Activated CD4-positive, CD25-positive, alpha-beta regulatory T cell treated with anti-CD3 and anti-CD28 coated beads, Interleukin-2, amount 50 U/mL, for 16 hours (primary cell): ENCODE data around the gene SRD5A3.
"Not testable (repeated sequence)": the region's sequence is repeated elsewhere in the genome, so short reads cannot be mapped to it uniquely, and the experiment has no call there.

ENCODE experiments used
- DNase-seq: peaks from one replicate; pipeline ENCODE4 v3.0.0-alpha.2; 2020; ENCODE audit warnings: low read depth, low spot score

The SRD5A3 gene

DNA sequence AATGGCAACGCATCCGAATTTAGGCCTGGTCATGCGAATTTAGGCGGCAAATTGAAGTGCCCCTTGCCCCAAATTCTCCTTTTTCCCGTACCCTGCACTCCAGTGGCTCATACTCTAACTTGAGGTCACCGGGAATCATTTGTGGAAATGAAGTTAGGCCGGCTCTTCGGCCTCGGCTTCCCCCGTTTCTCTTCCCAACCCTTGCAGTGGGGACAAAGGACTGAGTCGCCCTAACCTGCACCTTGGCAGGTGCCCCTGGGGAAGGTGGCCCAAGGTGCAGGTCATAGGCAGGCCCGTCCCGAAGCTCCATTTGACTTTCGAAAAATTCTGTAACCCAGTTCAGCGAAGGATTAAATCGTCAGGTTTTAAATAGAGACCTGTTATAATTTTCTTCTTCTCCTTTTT is 811 bp downstream of the SRD5A3 start:
- DNase-seq: no peak

DNA sequence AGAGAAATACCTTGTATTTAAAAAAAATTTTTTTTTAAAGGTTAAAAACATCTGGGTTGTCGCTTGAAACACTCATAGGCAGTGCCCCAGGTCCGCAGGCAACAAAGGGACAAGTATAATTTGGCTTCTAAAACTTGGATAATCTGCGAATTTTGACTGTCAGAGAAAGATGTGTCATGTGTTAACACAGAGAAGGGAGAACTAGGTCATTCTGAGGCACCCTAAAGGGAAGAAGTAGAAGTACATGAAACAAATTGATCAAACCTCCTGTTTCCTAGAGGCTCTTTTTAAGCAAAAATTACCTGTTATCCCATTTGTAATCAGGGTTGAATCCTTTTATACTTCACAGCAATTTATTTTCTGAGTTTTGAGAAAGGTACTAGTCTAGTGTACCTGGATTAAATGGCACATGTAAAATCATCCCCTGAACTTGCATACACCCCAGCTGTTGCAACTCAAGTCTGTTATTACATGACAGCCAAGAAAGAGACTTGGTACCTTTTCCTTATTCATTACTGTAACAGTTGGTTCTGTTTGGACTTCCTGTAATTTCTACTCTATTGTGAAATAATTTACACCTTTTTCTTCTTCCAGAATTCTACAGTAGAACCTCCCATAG is 1.7 kb downstream of the SRD5A3 start:
- DNase-seq: no peak

DNA sequence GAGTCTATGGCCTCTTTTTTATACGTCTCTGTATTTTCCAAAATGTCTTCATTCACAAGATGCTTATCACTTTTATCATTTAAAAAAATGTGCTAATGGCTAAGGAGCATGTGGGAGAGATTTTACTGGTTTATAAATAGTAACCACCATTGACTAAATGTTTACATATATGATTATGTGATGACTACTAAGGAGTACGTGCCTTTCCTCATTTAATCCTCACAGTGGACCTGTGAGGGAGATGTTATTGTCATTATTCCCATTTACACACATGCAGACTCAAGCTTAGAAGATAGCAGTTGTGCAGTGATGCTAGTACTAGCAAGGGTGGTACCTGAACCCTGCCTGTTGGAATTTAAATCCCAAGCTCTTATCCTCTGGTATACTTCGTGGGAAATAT is 2.4 kb downstream of the SRD5A3 start:
- DNase-seq: no peak

DNA sequence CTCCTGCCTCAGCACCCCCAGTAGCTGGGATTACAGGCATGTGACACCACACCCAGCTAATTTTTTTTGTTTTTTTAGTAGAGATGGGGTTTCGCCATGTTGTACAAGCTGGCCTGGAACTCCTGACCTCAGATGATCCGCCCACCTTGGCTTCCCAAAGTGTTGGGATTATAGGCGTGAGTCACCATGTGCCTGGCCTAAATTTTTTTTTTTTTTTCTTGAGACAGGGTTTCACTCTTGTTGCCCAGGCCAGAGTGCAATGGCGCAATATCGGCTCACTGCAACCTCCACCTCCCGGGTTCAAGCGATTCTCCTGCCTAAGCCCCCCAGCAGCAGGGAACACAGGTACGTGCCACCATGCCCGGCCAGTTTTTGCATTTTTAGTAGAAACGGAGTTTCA is 4.8 kb downstream of the SRD5A3 start:
- DNase-seq: not testable (repeated sequence)

DNA sequence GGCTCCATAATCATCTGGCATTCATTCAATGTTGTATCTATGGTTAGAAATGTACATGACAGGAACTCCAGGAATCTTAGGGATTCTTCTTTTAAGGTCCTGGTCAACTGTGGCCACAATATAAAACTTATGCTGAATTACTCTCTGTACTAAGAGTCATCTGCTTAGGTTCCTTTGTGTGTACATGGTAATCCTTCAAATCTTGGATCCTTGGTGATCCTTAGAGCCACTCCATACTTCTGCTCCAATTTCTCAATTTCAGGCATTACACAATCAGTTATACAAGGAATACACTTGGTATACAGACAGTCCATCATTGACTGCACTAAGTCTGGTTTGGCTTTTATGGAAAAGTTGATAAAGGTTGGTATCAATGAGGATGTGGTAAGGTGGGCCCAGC is 5.8 kb downstream of the SRD5A3 start:
- DNase-seq: no peak

DNA sequence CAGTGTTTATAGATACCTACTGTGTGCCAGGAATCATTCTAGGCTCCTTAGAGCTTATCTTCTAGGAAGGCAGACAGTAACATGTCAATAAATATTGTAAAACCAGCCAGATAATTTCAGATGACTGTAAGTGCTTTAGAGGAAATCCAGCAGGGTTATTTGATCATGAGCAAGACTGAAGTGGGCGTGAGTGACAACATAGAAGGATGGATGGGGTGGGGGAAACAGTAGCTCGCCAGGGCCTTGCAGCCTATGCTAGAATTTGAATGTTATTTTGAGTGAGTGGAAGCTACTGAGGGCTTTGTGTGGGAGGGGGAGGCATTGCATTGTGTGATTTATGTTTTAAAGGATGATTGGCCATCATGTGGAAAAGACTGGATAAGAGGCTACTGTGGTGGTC is 6.7 kb downstream of the SRD5A3 start:
- no peak for DNase-seq

DNA sequence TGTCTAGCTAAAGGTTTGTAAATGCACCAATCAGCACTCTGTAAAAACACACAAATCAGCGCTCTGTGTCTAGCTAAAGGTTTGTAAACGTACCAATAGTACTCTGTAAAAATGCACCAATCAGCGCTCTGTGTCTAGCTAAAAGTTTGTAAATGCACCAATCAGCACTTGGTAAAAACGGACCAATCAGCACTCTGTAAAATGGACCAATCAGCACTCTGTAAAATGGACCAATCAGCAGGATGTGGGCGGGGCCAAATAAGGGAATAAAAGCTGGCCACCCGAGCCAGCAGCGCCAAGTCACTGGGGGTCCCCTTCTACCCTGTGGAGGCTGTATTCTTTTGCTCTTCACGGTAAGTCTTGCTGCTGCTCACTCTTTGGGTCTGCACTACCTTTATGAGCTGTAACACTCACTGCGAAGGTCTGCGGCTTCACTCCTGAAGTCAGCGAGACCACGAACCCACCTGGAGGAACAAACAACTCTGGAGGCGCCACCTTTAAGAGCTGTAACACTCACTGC is 7.2 kb downstream of the SRD5A3 start:
- not testable (repeated sequence) for DNase-seq

DNA sequence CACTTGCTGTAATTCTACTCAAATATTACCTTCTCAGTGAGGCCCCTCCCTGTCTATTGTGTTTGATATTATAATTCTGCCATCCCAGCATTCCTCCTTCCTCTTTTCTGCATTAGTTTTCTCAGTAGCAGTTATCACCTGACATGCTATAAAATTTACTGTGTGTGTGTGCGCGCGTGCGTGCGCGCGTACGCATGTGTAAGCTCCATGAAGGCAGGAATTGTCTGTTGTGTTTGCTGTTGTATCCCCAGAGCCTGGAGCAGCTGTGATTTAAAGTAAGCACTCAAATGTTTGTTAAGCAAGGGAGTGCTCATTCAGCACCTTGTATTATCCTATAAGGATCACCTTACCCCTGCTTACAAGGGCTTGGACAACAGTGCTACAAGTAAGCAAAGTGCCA is 8.6 kb downstream of the SRD5A3 start:
- DNase-seq: no peak

DNA sequence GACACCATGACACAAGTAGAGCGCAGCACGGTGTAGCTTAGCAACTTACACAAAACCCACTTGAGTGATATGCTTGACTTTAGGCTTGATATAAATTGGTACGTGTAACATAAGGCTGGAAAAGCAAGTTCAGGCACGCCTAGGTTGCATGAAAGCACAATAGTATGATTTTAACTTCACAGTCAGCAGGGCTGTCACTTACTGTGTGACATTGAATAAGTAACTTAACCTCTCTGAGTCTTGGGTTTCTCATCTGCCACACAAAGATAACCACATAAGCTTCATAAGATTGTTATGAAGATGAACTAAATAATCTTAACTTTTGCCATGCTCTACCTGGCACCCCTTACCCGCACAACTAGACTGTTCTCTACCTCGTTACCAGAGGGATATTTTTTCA is 9.5 kb downstream of the SRD5A3 start:
- DNase-seq: no peak

DNA sequence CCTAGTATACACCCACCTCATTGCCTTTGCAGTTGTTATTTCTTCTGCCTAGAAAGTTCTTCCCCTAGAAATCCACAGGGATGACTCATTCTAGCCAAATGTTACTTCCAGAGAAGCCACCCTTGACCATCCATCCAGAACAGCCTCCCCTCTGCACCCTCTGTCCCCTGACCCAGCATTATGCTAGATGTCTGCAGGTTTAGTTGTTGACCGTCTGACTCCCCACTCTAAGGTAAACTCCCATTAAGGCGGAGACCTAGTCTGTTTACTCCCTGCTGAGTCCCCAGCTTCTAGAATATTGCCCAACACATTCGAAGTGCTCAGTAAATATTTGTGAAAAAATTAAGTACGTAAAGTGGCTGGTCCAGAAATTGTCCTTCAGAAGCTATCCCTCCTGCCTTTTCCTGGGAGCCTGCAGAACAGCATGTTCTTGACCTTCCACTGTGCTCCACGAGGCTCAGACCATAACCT is 11.0 kb downstream of the SRD5A3 start:
- no peak for DNase-seq

DNA sequence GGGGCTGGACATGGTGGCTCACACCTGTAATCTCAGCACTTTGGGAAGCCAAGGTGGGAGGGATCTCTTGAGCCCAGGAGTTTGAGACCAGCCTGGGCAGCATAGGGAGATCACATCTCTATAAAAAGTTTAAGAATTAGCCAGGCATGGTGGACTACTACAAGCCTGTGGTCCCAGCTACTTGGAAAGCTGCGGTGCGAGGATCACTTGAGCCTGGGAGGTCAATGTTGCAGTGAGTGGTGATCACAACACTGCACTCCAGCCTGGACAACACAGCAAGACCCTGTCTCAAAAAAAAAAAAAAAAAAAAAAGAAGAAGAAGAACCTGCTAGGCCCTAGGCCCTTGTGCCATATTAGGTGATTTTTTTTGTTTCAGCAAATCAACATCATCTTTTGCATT is 12.2 kb downstream of the SRD5A3 start:
- DNase-seq: no peak

DNA sequence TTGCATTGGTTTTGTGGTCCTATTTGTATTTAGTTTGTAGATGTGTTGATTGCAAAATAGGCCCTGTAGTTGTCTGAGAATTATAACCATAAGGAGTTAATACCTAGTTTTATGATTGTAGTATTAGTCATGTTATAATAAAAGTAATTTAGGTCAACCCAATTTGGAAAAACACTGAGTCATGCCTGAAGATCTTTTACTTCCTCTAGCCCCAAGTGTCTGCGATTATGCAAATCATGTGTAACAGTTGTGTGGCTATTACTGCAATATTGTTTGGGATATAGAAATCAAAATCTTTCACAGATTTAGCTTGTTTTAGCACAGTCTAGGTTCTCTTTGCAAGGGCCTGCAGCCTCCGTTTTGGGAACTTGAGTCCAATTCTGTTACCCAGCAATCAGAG is 12.6 kb downstream of the SRD5A3 start:
- no peak for DNase-seq

DNA sequence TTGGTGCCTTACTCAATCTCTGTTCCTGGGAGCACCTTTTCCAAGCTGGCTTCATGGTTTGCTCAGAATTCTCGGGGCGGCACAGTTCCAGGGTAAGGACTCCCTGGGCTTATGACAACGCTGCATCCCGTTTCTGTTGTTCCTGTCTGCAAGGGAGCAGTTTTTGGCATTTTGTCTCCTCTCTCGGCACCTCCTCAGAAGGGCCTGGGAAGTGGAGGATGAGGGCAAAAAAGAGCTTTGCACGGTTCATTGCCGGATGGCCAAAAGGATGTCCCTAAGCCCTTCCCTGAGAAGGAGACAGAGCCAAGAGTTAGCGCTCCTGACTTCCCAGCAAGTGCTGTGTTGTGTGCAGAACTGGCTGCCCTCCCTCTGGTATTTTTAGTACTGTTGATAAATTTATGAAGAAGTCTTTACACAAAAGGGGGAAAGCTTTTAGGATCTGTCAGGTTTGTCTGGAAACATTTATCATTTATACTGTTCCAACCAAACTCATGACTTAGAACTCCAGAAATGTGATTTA is 13.4 kb downstream of the SRD5A3 start:
- DNase-seq: no peak

DNA sequence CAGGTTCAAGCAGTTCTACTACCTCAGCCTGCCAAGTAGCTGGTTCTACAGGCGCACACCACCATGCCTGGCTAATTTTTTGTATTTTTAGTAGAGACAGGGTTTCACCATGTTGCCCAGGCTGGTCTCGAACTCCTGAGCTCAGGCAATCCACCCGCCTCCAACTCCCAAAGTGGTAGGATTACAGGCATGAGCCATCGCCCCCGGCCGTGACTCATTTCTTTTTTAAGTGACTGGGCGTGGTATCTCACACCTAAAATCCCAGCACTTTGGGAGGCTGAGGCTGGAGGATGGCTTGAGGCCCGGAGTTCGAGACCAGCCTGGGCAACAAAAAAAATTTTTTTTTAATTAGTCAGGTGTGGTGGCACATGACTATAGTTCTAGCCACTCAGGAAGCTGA is 16.9 kb downstream of the SRD5A3 start:
- not testable (repeated sequence) for DNase-seq

DNA sequence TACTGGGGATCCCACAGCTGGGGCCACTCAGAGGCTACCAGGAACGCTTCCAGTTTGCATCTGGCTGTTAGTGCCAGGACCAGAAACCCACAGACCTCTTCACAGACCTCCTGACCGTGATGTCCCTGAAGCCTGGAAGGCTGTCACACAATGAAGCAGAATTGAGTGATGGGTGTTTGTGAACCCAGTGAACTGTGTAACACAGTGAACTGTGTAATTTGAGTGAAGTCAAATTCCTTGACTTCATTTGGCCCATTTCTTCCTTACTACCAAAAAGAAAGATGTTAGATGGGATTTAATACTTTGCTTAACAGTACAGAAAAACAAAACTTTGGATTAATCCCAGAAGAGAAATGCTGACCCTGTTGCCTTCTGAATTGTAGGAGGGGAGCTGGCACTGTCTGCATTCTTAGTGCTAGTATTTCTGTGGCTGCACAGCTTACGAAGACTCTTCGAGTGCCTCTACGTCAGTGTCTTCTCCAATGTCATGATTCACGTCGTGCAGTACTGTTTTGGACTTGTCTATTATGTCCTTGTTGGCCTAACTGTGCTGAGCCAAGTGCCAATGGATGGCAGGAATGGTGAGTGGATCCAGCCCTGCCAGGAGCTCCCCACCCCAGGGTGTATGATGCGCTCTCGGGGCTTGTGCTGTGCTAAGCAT is 17.8 kb downstream of the SRD5A3 start:
- DNase-seq: no peak

DNA sequence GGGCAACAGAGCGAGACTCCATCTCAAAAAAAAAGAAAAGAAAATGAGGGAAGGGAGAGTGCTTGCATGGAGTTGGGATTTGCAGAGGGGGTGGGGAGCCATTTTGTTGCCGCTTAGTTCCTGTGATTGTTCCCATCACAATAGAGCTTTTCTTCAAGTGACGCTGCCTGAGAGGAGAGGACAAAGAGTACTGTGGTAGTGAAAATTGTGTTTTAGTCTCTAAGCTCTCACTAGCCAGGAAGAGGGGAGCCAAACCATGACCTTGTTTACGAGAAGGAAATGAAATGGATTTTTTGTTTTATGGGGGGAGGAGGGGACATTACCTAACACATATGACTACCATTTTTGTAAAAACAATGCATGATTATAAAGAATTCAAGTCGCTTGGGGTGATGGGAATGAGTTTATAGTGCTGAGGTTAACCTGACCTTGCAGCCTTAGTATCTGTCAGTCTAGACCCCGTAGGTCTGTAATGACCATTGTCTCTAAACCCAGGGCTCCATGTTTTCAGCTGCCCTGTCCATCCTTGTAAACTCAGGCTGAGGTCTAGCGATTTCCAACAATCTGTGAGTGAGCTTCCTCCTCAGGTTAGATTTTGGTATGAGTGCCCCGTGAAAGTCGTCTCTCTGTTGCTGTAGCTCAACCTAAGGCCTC is 18.8 kb downstream of the SRD5A3 start:
- DNase-seq: no peak

DNA sequence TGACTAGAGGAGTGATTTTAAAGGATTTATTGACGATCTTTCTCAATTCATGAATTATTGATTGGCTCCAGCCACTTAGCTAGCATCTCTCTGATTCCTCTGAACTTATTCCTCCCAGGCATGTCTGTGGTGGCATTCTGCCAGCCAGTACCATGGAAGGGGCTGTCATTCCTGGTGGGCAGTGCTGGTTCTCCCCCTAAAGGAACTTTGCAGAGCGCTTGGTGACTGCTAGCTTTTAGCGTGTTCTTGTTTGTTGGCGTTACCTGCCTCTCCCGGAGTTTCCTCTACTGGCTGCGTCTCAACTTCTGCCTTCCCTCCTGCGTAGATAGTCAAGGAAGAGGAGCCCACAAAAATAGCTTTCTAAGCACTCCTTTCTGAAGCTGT is 19.3 kb downstream of the SRD5A3 start:
- no peak for DNase-seq

DNA sequence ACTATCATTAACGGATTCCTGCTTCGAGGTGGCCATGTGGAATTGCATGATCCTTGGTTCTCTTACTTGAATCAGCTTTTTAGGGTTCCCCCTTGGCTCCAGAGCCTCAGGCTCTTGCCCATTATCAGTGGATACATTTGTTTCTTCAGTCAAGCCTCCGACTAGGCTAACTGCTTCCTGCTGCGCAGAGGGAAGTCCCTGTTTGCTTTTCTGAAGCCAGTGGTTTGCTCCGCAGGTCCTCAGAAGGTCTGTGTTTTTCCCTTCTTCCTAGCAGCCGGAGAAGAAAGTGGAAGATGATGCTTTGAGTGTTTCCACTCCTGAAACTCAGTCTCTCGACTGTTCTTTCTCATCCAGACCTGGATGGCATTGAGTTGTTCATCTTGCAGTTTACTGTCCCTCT is 20.6 kb downstream of the SRD5A3 start:
- no peak for DNase-seq

DNA sequence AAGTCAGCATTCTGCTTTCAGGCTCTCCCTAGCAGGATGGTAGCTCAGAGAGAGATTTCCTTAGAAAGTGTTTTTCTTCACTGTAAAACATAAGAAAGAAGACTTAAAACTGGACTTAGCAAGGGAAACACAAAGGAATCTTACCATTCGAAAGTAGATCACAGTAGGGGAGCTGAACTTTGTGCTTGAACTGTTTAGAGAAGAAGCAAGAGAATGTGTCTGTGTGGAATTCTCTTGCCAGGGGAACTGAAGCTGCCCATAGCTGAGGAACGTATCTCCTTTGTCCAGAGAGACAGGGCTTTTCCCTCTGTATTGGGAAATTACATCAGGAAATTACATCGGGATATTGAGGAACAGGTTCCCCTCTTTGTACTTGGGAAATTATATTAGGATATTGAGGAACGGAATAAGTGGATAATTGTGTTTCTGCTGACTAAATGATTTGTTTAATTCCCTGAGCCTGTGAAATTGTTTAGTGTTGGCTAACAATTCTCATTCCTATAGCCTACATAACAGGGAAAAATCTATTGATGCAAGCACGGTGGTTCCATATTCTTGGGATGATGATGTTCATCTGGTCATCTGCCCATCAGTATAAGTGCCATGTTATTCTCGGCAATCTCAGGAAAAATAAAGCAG is 21.2 kb downstream of the SRD5A3 start:
- no peak for DNase-seq

DNA sequence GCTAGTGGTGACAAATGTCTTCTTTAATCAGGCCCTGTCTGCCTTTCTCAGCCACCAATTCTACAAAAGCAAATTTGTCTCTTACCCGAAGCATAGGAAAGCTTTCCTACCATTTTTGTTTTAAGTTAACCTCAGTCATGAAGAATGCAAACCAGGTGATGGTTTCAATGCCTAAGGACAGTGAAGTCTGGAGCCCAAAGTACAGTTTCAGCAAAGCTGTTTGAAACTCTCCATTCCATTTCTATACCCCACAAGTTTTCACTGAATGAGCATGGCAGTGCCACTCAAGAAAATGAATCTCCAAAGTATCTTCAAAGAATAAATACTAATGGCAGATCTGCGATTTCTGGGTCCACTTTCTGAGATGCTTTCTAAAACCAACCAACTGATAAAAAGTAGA is 23.9 kb downstream of the SRD5A3 start:
- DNase-seq: no peak

DNA sequence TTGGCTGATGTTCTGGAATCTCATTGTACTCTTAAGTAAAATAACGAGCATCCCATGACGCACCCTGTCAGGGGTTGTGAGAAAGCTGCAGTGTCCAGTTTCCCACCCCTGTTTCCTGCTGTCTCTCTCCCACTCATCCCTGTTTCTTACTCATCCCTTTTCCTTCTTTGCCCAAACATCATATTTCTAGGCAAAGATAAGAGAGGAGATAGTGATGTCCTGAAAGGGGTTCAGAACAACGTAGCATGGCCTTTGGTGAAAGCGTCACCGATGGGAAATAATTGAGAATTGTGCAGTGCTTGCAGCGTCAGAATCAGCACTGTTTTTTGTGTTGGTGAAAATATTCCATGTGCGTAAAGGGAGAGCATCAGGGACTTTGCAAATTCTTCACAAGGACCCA is 26.2 kb downstream of the SRD5A3 start:
- no peak for DNase-seq

DNA sequence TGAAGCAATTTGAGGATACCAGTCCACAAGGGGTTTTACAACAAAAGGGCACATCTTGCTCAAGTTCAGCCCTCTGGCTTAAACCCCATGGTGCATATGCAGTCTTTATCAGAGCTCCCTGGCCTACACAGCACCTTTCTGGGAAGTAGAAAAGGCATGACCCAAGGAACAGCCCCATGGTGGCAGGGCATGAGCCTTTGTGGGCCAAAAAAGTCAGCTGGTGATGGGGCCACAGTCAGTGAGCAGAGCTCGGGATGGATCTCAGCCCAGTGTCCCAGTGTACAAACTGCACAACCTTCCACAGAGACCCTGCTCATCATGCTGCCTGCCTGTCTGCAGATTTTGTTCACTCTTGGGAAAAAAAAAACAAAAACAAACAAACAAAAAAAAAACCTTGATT is 27.4 kb downstream of the SRD5A3 start:
- DNase-seq: no peak
